Vagina (tissue), 2 donors: Measurements from ENCODE around the gene MGAT5. TPM values are rescaled to one million over a fixed set of nuclear protein-coding genes. Genes with fewer than 3 reads are reported as not detected.

Source experiments
- DNase-seq, 2 donors: peaks; one replicate each; pipeline ENCODE4 v3.0.0-alpha.2; 2017; ENCODE audit errors: extremely low spot score in 2 of 2
- H3K27ac ChIP-seq: fragments of 200-600 bp; sonication (generic); one replicate; pipeline ENCODE4 v1.5.1; 2019
- H3K27me3 ChIP-seq: fragments of 200-600 bp; sonication (generic); one replicate; pipeline ENCODE4 v1.5.1; 2019
- H3K36me3 ChIP-seq, 2 donors: fragments of 200-600 bp; sonication (generic); one replicate each; pipeline ENCODE4 v1.5.1; 2017 to 2019
- H3K4me1 ChIP-seq: fragments of 200-600 bp; sonication (generic); one replicate; pipeline ENCODE4 v1.5.1; 2019
- H3K4me3 ChIP-seq, 2 donors: fragments of 200-600 bp; sonication (generic); 1 replicate in 1 of 2; 2 replicates in 1 of 2; pipeline ENCODE4 v1.5.1; 2016 to 2019
- H3K9me3 ChIP-seq: fragments of 200-600 bp; sonication (generic); one replicate; pipeline ENCODE4 v1.5.1; 2019
- POLR2A ChIP-seq, 2 donors: fragments of 450-650 bp; IDR thresholded peaks; one replicate each; pipeline ENCODE4 v1.6.1; 2017; ENCODE audit warnings: antibody characterized with exemption in 2 of 2, mild to moderate bottlenecking in 2 of 2, moderate library complexity in 2 of 2
- POLR2AphosphoS5 ChIP-seq, 2 donors: sonication (generic); formaldehyde crosslinking; IDR thresholded peaks; one replicate each; pipeline ENCODE4 v1.9.0; 2017; ENCODE audit warnings: antibody characterized with exemption in 2 of 2, mild to moderate bottlenecking in 2 of 2, low read depth in 1 of 2; ENCODE audit not compliant: insufficient read depth in 1 of 2
- intact Hi-C: fragments of 100-400 bp; cut with DNase I; formaldehyde crosslinking; loops from one replicate; pipeline ENCODE4 v1.15.1; 2023
- total RNA-seq: library from RNA; depleted of rRNA; stranded (reverse); fragments of >200 nt; gene quantifications from one replicate; pipeline ENCODE4 v1.2.3, GENCODE V29; 2016
- TF ChIP-seq, protein P1 (sequence below), 3 experiments: fragments of 450-650 bp in 2 of 3; fragments of 200-600 bp in 1 of 3; sonication (generic) in 1 of 3; IDR thresholded peaks; one replicate each; pipeline ENCODE4 v1.5.1; 2017 to 2019; ENCODE audit warnings: antibody characterized with exemption in 3 of 3, mild to moderate bottlenecking in 2 of 3, moderate library complexity in 2 of 3

The MGAT5 gene
- total RNA-seq, 1 donor from 2014 or later: 16.7 TPM

DNA sequence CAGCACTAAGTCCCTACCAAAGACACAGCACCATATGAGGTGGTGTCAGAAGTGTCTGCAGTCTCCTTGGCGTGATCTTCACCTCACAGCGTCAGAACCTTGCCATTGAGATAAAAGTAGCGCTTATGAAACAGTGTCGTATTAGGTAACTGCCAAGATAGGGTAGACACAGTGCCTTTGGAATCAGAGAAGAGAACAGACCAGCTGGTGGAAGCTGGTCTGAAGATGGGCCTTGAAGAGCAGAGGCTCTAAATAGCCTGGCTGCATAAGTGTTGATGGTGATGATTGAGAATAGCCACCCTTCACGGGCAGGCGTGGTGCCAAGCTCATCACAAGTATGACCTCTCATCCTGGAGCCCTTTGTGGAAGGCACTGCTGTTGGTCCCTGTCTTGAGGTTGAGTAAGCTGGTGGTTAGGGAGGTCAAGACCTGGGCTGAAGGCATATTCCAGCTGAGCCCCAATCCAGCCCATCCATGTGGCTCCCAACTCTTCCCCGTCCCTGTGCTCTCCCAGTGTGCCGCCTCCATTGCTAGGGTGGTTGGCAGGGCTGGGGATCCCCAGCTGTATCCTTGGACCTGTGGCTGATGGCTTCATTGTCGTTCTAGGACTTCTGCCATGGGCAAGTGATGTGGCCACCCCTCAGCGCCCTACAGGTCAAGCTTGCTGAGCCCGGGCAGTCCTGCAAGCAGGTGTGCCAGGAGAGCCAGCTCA lies 187.4 kb downstream of the MGAT5 start:
- Histone ChIP-seq H3K36me3 (peaks cover 0 to 6% of the 10 kb centered on the region in 2 donors), H3K4me3 (no peak overlapping the region), H3K27ac (no peak overlapping the region), H3K27me3 (no peaks in the 10 kb centered on the region), H3K9me3 (no peaks in the 10 kb centered on the region), H3K4me1 (peaks cover 4% of the 10 kb centered on the region)
- TF ChIP-seq, protein P1, sequence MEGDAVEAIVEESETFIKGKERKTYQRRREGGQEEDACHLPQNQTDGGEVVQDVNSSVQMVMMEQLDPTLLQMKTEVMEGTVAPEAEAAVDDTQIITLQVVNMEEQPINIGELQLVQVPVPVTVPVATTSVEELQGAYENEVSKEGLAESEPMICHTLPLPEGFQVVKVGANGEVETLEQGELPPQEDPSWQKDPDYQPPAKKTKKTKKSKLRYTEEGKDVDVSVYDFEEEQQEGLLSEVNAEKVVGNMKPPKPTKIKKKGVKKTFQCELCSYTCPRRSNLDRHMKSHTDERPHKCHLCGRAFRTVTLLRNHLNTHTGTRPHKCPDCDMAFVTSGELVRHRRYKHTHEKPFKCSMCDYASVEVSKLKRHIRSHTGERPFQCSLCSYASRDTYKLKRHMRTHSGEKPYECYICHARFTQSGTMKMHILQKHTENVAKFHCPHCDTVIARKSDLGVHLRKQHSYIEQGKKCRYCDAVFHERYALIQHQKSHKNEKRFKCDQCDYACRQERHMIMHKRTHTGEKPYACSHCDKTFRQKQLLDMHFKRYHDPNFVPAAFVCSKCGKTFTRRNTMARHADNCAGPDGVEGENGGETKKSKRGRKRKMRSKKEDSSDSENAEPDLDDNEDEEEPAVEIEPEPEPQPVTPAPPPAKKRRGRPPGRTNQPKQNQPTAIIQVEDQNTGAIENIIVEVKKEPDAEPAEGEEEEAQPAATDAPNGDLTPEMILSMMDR (IDR thresholded peaks at IDR 0.05): no peak
- TF ChIP-seq POLR2AphosphoS5 (IDR thresholded peaks at IDR 0.05; ENCODE audit: insufficient read depth in 1 of 2, low read depth in 1 of 2) (no peak), POLR2A (IDR thresholded peaks at IDR 0.05) (no peak)
- intact Hi-C loops: no loop called here
- DNase-seq: no peak

DNA sequence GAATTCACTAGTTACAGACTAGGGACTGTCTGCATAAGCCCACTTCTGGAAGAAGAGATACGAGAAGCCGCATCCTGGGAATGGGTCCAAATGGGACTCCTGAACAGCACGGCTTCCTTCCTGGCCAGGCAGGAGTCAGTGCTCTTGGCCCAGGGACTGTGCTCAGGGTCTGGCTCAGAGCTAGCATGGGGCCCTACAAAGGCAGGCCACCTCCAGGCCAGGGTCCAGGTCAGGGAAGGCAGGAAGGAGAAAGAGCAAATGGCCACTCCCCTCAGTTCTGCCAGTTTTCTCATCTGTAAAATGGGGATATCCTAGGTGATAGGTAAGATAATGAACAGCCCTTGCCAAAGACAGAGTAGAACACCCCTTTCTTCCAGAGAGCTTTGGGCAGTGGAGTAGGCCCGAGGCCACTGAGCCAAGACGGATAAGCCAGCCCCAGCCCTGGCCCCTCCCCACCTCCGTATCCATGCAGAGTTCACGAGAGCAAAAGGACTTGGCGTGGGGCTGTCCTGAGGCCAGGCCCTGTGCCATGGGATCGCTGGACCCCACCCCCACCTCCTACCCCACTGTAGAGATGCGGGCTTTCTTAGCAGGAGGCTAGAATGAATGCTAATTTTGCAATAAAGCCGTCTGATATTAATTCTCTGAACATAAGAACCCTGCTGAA lies 190.1 kb downstream of the MGAT5 start:
- Histone ChIP-seq H3K9me3 (no peaks in the 10 kb centered on the region), H3K36me3 (peaks cover 0 to 10% of the 10 kb centered on the region in 2 donors), H3K27me3 (no peaks in the 10 kb centered on the region), H3K27ac (no peak overlapping the region), H3K4me1 (peaks cover 4% of the 10 kb centered on the region), H3K4me3 (no peak overlapping the region)
- TF ChIP-seq POLR2AphosphoS5 (IDR thresholded peaks at IDR 0.05; ENCODE audit: insufficient read depth in 1 of 2, low read depth in 1 of 2): no peak
- TF ChIP-seq, protein P1 (IDR thresholded peaks at IDR 0.05): no peak
- TF ChIP-seq POLR2A (IDR thresholded peaks at IDR 0.05): no peak
- no peak for DNase-seq
- intact Hi-C loops: no loop called here

GRCh38 chr2:134445116-134445515 lies 191.2 kb downstream of the MGAT5 start:
- intact Hi-C loops: no loop called here
- peaks cover 0 to 10% of the 10 kb centered on the region in 2 donors for H3K36me3 ChIP-seq

GRCh38 chr2:134445985-134446382 lies 192.1 kb downstream of the MGAT5 start:
- Histone ChIP-seq H3K4me3 (no peak overlapping the region), H3K27me3 (no peaks in the 10 kb centered on the region), H3K27ac (no peak overlapping the region), H3K9me3 (no peaks in the 10 kb centered on the region), H3K36me3 (peaks cover 0 to 10% of the 10 kb centered on the region in 2 donors), H3K4me1 (peaks cover 4% of the 10 kb centered on the region)
- intact Hi-C loops: no loop called here
- DNase-seq: no peak
- no peak for TF ChIP-seq POLR2A (IDR thresholded peaks at IDR 0.05)
- TF ChIP-seq, protein P1 (IDR thresholded peaks at IDR 0.05): no peak
- no peak for TF ChIP-seq POLR2AphosphoS5 (IDR thresholded peaks at IDR 0.05; ENCODE audit: insufficient read depth in 1 of 2, low read depth in 1 of 2)

More at GRCh38 chr2:134445116-134445515, 191.2 kb downstream of the MGAT5 start:
- no peak for DNase-seq
- Histone ChIP-seq H3K27ac (no peak overlapping the region), H3K9me3 (no peaks in the 10 kb centered on the region), H3K4me1 (peaks cover 4% of the 10 kb centered on the region), H3K27me3 (no peaks in the 10 kb centered on the region), H3K4me3 (no peak overlapping the region)
- TF ChIP-seq POLR2A (IDR thresholded peaks at IDR 0.05): no peak
- TF ChIP-seq, protein P1 (IDR thresholded peaks at IDR 0.05): no peak
- TF ChIP-seq POLR2AphosphoS5 (IDR thresholded peaks at IDR 0.05; ENCODE audit: insufficient read depth in 1 of 2, low read depth in 1 of 2): no peak
